Stimulated activated CD8-positive, alpha-beta memory T cell treated with anti-CD3 and anti-CD28 coated beads, Interleukin-15, amount 100 ng/mL, for 4 hours (primary cell): Measurements from ENCODE around the gene DCDC2B.
"Not testable (repeated sequence)": the region's sequence is repeated elsewhere in the genome, so short reads cannot be mapped to it uniquely, and the experiment has no call there.

Source experiments
- DNase-seq, 2 donors: peaks; one replicate each; pipeline ENCODE4 v3.0.0-alpha.2; 2020; ENCODE audit warnings: low read depth in 2 of 2

DCDC2B gene

GRCh38 chr1:32256473-32257226 is 47.8 kb downstream of the DCDC2B start:
- no peak for DNase-seq

- DNase-seq = no peak
Measured at GRCh38 chr1:32257227-32257508, 48.3 kb downstream of the DCDC2B start.

- not testable (repeated sequence) for DNase-seq
Measured at GRCh38 chr1:32263236-32263593, 54.3 kb downstream of the DCDC2B start.

- no peak for DNase-seq
Measured at GRCh38 chr1:32263744-32264143, 54.9 kb downstream of the DCDC2B start.
